ENCODE measurements around the gene MAD1L1.

MAD1L1 gene

DNA sequence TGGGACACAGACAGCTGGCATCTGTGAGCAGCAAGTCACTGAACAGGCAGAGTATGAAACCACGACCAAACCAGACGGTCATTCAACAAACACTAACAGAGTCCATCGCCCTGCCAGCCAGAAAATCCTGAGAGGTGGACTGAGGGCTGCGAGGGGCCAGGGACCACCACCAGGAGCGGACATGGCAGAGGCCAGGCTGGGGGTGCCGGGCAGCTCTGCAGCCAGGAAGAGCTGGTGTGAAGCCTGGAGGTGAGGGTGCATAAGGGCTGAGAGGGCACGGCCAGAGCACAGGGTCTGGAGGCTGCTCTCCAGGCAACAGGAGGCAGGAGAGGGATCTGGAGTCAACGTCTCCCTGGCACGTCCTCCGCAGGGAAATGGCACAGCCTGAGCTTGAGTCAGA, 15.5 kb downstream of the MAD1L1 start:
- no peak for DNase-seq

DNA sequence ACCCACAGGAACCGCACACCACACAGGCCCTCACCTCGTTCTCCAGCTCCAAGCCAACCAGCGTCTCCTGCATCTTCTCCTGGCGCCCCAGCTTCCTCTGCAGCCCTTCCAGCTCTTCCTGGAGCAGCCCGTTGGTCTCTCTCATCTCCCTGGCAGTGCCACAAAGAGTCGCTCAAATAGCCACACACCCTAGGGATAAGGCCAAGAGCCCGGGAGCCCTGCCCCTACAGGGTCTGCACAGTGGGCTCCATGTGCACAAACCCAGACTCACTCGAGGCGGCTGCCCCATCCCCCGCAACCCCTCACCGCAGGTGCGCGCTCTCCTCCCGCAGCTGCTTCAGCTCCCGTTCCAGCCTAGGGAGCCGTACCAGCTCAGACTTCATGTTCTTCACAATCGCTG, 16.9 kb downstream of the MAD1L1 start:
- DNase-seq: no peak

DNA sequence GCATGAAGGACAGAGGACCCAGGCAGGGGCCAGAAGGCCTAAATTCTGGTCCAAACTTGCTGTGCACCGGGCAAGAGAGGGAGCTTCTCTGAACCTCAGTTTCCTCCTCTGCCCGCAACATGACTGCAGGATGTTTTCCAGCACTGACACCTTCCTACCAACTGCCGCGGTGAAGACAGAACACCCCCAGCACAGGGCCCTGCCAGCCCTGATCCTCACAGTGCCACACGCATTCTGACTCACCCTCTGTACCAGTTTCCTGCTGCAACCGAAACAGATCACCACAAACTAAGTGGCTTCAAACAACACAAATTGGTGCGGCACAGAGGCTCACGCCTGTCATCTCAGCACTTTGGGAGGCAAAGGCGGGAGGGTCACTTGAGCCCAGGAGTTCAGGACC, 18.1 kb downstream of the MAD1L1 start:
- no peak for DNase-seq

DNA sequence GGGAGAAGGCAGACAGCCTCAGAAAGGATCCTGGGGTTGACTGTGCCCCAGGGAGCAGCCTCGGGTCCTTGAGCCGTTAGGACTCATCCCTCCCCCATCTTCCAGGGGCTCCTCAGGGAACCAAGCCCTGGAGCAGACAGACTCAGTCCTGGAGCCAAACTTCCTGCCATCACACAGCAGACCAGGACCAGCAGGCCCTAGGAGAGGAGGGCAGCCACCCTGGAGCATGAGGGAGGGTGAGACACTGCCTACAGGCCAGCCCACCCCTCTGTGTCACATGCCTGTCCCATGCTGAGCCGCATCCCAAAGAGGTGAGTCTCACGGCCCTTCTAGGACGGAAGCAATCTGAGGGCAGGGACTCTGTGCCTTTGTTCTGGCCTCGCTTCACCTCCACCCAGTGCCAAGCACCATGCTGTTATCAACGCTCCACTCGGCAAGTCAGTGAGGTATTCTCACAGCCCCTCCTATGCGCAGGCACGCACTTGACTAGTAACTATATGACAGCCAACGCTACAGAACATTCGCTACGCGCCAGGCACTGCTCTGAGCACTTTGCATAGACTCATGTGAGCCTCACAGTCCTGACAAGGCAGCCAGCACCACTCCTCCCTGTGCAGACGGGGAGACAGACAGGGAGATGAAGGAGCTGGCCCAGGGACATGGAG, 19.1 kb downstream of the MAD1L1 start:
- no peak for DNase-seq

DNA sequence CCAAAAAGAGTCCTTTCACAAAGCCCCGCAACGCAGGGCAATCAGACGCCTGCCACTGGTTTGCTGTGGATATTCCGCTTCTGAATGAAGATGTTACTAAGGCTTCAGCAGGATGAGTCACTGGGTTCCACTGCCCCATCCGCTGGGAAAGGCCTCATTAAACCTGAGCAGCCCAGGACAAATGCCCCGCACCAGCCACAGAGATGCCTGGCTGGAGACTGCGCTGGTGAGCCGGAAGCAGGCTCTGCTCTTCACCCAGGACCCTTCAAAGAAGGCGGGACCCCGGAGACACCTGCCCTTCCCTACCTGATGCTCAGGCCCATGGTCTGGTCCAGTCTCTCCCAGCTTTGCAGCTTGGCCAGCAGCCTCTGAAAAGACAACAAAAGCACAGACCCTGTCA, 19.8 kb downstream of the MAD1L1 start:
- no peak for DNase-seq

DNA sequence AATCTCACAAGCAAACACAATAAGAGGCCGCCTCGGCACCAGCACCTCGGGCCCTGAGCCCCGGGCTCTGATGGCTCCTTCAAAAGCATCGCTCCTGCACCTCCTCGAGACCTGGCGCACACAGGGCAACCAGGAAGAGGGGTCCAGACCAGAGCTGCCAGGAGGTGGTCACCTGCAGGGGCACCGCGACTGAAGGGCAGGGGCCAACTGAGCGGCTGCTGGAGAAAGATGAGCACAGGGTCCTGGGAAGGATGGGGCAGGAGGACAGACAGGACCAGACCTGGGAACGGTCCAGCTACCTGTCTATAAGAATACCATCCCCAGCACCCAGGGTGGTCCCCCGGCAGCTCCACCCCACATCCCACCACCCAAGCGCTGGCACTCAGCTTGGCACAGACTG, 20.8 kb downstream of the MAD1L1 start:
- no peak for DNase-seq

DNA sequence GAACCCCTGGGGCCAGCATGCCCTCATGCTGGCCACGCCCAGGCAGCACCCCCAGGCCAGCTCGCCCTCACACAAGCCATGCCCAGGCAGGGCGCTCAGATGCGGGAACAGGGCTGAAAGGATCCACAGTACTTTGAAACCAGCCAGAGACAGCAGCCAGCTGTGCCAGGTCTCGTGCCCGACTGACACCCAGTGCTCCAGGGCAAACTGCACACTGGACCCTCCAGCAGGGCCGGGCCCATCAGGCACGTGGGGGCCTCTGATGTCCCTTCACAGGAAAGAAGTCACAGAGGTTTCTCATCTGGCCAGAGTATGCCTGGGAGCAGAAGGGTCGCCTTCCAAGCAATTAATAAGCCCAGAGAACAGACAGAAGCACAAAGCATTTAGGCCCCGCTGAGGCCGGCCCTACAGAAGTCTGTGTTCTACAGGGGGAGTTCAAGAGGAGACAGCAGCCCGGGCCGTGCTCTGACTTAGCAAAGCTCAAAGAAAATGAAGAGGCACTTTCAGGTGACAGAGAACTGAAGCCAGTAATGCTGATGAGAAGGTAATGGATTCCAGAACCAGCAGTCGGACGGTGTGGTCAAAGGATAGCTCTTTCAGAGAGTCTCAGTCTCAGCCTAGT, 21.4 kb downstream of the MAD1L1 start:
- DNase-seq: no peak

DNA sequence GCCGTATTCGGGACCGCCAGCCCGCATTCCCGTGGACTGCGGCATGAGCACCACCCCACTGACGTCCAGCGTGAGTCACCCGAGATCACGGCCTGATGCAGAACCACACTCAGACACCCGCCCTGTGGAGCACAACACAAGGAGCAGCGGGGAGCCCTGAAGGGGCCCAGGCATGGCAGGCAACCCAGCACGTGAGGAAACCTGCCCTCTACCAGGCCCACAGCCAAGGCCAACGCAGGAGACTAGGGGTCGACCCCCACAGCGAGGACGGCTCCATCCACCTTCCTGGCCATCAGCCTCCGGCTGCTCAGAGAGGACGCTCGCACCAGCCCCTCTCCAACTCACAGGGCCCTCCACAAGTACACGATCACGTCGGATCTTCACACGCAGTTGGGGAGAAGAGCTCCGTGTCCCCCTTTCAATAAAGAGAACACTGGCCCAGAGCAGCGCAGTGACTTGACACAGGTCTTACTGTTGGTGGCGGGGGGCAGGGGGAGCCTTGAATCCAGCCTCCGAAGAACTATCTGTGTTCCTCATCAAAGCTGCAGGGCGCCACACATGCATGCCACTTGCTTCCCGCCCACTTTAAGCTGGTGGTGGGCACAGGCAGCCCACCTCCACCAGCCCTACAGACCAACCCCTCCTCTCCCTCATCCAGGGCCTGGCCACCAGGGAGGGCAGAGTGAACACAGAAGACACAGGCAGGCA, 22.0 kb downstream of the MAD1L1 start:
- DNase-seq: no peak

DNA sequence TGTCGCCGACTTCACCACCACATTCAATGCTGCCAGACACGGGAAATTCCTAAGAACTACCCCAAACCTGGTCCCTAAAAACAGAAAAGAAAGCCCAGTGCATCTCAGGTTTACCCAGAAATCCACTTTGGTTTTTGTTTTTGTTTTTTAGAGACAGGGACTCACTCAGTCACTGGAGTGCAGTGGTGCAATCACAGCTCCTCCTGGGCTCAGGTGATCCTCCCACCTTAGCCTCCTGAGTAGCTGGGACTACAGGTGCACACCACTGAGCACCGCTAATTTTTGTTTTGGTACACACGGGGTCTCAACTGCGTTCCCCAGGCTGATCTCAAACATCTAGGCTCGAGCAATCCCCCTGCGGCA, 22.8 kb downstream of the MAD1L1 start:
- DNase-seq: no peak

DNA sequence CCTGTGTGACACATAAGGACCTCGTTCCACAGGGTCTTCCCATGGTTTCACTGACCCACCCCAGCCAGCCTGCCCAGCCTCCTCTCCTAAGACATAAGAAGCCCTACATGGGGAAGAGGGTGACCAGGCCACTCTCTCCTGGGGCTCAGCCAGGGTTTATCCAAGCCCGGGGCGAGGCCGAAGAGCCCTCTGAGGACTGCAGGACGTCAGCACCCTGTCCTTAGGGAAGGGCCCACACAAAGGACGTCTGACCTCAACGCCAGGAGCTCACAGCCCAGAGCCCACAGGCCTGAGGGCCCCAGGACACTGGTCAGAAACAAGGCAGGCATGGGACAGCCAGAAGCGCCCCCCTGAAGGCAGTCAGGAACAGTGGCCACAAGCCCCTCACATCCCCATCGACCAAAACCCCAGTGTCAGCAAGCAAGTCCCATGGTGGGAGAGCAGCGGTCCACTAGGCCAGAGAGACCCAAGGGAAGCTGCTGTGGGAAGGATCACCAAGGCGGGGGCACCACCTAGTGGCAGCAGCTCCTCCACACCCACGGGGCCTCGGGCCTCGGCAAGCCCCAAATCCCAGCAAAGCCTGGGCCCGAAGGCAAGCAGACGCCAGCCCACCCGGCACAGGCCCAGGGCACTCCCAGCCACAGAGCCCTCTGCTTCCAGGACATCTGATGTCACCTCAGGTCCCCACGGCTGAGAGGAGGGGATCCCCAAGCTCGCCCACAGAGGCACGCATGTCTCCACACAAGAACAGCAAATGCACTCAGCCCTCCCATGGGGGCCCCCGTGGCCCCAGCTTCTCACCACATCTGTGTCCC, 23.4 kb downstream of the MAD1L1 start:
- peak; percentile 49 for DNase-seq

DNA sequence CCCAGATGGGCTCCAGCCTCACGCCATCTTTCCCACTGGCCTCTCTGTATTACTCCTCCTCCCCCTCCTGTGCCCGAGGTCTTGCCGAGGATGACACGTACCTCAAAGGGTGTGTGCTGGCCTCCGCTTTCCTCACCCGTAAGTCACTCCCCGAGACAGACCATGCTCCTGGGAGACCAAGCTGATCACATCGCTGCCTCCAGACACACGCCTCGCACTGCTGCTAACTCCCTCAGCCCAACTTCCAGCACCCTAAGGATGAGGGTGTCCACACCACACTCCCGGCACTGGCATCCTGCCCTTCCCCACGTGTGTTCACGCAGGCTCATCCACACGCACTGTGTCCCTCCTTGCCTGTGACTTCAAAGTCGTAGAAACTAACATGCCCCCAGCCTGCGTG, 24.0 kb downstream of the MAD1L1 start:
- no peak for DNase-seq

DNA sequence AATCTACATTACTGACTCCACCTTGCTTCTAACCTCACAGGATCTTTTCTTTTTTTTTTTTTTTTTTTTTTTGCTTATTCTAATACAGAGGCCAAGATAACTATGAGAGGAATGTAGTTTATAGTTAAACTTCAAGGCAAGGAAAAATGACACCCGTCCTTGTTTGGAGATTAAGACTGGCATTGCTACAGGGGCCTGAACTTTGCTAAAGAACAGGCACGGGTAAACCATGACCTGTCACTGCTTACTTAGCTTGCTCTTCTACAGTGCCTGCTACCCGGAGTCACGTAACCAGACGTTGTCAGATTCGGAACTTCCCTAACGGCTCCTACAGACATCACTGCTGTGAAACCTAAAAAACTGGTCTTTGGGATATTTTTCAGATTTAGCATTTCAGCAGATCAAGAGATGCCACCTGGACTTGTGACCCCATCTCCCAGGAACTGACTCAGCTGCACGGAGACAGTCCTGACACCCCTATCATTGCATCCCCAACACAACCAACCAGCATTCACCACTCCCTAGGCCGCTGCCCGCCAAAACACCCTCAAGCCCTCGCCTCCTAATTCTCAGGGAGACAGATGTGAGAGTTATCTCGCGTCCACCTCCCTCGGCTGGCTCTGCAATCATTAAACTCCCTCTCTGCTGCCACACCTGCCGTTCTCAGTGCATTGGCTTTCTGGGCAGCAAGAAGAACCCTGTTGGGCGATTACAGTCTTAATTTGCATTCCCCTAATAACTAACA, 27.5 kb downstream of the MAD1L1 start:
- DNase-seq: no peak

DNA sequence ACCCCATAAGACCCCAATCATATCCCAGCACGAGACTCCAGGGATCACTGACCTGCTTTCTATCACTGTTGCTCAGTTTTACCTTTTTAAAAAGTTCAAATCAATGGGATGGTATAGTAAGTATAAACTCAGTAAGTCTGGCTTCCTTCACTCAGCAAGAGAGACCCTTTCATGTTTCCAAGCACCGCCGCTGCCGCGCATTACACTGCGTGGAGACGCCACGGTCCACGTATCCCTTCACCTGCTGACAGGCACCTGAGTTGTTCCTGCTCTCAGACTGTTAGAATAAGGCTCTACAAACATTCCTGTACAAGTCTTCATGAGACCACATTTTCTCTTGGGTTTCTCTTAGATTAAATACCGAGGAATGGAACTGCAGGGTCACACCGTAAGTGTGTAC, 28.3 kb downstream of the MAD1L1 start:
- no peak for DNase-seq

DNA sequence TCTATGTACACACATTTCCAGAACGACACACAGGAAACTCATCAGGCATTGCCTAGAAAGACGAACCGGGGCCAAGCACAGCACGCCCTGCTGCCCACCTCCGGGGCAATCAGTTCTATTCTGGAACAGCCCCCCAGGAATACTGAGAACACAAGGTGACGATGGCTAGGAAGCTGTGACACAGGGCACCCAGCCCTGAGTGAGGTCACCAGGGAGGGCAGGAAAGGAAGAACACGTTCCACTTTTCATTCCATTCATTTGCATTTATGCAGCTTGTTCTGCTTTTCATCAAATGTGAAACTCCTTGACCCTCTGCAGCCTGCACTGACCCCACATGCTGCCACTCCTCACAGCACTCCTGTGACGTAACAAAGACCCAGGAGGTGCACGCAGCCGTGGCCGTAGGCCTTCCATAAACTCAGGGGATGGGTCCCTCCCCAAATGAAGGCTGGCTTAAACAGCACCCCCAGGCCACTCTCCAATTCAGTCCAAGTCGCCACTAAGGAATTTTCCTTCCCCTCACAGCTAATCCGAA, 28.9 kb downstream of the MAD1L1 start:
- no peak for DNase-seq

DNA sequence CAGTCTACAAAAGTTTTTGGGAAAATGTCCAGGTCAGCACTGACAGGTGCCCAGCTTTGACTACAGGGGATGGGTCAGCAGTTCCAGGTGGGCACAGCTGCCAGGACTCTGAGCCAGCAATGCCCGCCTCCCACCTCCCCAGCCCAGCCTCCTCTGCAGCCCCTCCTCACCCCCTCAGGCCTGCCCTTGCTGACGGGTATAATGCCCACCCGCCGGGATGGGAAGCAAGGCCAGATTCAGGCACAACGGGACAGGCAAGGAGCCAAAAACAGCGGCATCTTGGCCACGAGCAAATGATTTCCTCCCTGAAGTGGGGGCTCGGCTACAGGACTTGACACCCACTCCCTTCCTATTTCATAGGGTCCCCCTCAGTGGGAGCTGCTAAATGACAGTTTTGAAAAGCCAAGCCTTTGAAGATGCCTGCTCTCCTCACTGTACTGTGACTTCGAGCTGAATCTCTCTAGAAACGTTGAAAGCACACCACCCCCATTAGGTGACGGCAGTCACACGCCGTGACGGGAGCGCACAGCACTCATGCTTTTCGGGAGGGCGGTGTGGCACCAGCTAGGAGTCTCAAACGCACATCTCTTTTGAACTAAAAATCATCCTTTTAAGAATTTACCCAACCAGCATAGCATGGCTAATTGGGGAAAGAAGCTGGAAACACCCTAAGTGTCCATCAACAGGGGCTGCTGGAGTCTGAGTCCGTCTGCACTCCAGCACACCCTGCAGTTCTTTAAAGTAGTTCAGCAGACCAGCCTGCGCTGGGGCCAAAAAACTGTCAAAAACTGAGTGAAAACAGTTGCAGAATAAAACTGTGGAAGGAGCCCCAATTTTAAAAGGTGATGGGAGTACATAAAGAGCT, 29.6 kb downstream of the MAD1L1 start:
- DNase-seq: no peak

DNA sequence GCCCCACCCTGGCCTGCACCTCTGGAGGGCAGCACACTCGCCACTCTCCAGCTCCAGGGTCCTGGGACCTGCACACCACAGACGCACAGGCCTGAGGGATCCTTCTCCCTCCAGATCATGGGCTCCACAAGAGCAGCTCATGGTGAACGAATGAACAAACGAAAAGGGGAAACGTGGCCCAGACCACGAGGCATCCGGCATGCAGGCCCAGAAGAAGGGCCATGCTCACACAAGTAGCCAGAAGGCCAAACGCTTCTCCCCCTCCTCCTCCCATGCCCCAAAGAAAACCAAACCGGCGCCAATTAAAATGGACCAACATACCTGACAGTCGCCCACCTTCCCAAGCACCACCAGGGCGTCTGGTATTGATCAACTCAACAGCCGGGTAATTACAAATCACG, 30.4 kb downstream of the MAD1L1 start:
- no peak for DNase-seq

DNA sequence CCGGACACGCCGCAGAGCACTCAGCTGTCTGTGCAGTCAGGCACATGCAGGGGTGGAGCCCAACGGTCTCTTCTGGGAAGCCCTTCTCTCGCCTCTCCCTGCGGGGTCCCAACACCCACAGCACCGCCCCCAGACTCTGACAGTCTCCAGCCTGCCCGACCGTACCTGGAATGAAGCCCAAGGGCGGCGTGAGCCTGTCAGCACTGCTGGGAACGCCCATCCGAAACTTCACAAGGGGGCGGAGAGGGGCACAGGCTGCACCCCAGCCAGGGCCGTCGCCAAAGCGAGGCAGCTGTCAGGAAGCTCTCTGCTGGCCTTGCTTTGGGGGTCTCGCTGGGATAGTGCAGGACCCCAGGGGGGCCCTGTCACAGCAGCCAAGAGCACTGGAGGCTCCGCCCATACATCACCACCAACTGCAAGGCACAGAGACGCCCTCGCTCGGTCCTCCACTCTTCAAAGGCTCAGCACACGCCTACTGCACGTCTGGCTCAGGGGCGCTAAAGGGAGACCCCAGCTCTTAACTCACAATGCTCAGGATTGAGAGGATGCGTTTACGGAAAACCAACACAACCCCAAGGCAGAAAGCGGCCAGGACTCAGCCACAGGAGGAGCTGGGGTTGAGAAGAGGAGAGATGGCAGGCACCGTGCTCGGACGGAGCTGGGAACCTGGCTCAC, 30.9 kb downstream of the MAD1L1 start:
- no peak for DNase-seq

DNA sequence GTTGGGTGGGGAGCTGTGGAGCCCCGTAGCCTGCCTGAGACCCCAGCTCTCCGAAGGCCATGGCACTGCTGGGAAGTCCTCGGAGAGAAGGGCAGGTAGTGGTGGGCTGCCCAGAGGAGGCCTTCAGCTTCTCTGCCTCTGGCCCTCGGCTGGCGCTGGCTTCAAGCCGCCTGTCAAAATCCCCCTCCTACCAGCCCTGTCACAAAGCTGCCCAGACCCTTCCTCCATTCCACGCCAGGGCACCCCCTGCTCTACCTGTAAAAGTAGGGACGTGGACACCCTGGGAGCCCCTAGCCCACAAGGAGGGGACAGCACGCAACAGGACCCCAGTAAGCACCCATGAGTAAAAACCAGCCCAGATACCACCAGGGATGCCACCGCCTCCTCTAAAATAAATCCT, 31.6 kb downstream of the MAD1L1 start:
- no peak for DNase-seq

DNA sequence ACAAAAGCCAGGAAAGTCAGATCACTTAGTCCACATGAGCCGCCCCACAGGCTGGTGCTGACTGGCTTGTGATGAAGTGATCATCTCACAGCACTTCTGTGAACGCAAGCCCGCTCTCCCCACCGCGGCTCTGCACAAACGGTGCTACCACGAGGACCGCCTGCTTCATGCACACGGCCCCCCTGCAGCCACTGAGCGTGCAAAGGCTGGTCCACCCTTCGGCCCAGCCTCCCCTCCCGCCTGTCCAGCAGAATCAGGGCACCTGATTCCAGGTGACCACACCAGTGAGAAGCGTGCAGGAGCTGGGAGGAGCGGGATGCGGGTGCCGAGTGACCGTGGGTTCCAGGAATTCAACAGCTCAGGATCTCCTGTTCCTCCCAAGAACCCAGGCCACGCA, 32.2 kb downstream of the MAD1L1 start:
- DNase-seq: no peak

DNA sequence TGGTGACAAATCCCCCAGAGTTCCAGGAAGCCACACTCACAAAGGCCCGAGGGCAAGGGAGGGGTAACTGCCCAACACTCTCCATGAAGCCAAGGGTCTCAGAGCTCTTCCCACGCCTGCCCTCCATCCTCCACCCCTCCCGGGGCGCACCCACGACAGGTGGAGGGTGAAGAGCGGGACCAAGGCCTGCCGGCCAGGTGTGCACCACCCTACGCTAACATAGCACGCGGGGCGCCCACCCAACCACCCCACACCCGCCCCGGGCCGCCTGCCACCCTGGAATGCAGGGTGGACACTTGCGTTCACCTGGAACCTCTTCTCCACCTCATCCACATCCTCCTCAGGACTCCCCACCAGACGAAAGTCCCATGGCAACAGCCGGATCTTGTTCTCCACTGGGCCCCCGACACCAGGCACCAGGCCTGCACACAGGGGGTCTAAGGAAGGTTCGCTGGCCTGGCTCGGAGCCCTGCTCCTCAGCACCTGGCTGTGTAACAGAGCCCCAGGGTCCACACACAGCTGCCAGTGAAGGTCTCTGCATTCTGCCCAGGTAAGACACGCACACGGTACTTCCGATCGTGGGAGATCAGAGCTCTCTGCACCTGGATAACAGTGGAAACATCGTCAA, 32.7 kb downstream of the MAD1L1 start:
- no peak for DNase-seq

DNA sequence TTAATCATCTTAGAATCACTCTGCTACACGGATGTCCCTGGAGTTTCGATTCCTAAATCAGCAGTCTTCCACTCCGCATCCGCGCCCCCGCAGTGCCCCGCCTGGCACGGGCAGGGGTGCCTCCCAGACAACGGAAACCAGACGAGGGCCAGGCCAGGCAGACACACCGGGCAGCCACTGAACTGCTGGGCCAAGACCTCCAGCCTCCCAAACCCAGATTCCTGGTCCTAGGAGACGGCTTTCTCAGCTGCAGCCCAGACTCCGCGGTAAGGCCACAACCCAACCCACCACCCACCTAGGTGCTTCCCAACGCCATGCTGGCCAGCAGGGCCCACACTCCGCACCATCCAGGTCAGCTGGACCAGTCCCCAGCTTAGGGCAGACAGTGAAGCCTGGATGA, 33.2 kb downstream of the MAD1L1 start:
- DNase-seq: no peak
